Ishikawa (cell line): Measurements from ENCODE around the gene SLC12A3.

Experiments
- CEBPB ChIP-seq: IDR thresholded peaks from 2 replicates; pipeline ENCODE4 v1.6.1; 2012
- EGR1 ChIP-seq: IDR thresholded peaks from 2 replicates; pipeline ENCODE4 v1.6.1; 2012
- EP300 ChIP-seq: IDR thresholded peaks from 2 replicates; pipeline ENCODE4 v1.6.1; 2012; ENCODE audit warnings: borderline replicate concordance
- FOXM1 ChIP-seq: IDR thresholded peaks from 2 replicates; pipeline ENCODE4 v1.6.1; 2012; ENCODE audit warnings: low read depth, borderline replicate concordance
- NFIC ChIP-seq: IDR thresholded peaks from 2 replicates; pipeline ENCODE4 v1.6.1; 2012
- RAD21 ChIP-seq: IDR thresholded peaks from 2 replicates; pipeline ENCODE4 v1.6.1; 2012; ENCODE audit warnings: low read depth
- TAF1 ChIP-seq: IDR thresholded peaks from 2 replicates; pipeline ENCODE4 v1.6.1; 2012; ENCODE audit warnings: low read depth, mild to moderate bottlenecking
- TCF12 ChIP-seq: IDR thresholded peaks from 2 replicates; pipeline ENCODE4 v1.6.1; 2012; ENCODE audit warnings: low read depth
- TEAD4 ChIP-seq: IDR thresholded peaks from 2 replicates; pipeline ENCODE4 v1.6.1; 2012
- YY1 ChIP-seq: IDR thresholded peaks from 2 replicates; pipeline ENCODE4 v1.6.1; 2012; ENCODE audit warnings: low read depth
- ZBTB7A ChIP-seq: IDR thresholded peaks from 2 replicates; pipeline ENCODE4 v1.6.1; 2012; ENCODE audit warnings: low read depth
- TF ChIP-seq, protein P1 (sequence below): IDR thresholded peaks from 2 replicates; pipeline ENCODE4 v1.6.1; 2012
- TF ChIP-seq, protein P2 (sequence below): IDR thresholded peaks from 2 replicates; pipeline ENCODE4 v1.6.1; 2012

DNA sequence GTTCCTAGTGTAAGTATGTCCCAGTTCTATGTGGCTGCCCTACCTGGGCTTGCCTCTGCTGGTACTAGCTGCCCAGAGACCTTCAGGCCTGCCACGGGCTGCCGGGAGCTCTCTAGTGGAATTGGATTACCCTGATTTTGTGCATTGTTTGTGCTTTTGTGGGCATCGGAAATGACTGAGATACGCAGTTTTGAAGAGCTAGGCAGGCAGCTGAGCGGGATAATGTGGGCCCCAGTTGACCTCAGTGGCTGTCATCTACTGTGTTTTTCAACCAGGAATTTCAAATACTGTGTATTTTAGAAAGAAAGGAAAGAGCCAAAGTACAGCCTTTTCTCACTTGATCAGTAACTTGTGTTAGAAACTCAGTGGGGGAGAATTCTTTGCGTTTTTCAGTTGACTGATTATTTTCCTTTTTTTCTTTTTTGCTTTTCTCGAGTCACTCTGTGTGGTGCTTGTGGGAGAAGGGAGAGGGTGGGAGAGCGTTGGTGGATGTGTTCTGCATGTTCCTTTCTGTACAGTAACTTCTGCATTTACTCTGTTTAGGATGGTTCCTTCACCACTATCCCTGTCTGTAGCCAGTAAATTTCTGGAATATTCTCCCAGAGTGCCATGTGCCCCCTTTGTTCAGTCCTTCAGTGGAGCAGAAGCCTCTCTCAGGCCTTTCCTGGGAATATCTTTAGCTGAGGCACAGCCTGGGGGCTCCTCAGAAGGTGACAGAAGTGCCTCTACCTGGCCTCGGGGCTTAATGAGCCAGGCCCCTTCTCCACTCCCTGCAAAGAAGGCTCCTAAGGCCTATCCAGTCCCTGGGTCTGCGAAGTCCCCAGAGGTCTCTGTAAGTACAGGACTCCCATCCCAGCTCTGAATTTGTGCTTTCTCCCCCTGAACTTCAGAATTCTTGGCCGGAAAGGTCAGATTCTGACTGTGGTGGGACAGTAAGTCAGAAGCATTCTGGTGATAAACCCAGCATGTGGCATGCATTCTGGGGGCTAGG, 15.0 kb upstream of the SLC12A3 start:
- TF ChIP-seq, protein P1, sequence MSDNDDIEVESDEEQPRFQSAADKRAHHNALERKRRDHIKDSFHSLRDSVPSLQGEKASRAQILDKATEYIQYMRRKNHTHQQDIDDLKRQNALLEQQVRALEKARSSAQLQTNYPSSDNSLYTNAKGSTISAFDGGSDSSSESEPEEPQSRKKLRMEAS: no peak
- TF ChIP-seq, protein P2, sequence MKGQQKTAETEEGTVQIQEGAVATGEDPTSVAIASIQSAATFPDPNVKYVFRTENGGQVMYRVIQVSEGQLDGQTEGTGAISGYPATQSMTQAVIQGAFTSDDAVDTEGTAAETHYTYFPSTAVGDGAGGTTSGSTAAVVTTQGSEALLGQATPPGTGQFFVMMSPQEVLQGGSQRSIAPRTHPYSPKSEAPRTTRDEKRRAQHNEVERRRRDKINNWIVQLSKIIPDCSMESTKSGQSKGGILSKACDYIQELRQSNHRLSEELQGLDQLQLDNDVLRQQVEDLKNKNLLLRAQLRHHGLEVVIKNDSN: no peak
- TF ChIP-seq CEBPB: no peak
- no peak for TF ChIP-seq TAF1
- no peak for TF ChIP-seq FOXM1
- TF ChIP-seq EP300: no peak
- no peak for TF ChIP-seq TCF12
- TF ChIP-seq RAD21: no peak
- no peak for TF ChIP-seq EGR1
- TF ChIP-seq ZBTB7A: no peak
- no peak for TF ChIP-seq NFIC
- TF ChIP-seq TEAD4: no peak
- TF ChIP-seq YY1: no peak
